GM10847 (cell line): ENCODE measurements around the gene KIAA0930.

Experiments used
- POLR2A ChIP-seq: IDR thresholded peaks from 2 replicates; pipeline ENCODE4 v1.6.1; 2011; ENCODE audit not compliant: insufficient read length; ENCODE audit errors: extremely low read depth

Gene KIAA0930

GRCh38 chr22:45240810-45241631 is at the start of gene KIAA0930:
KIAA0930 (minus strand) TSS chr22:45240894; CDS start chr22:45240703, 191 bp downstream.
- no peak for TF ChIP-seq POLR2A

GRCh38 chr22:45286854-45287551 is 46.3 kb upstream of the KIAA0930 start:
- no peak for TF ChIP-seq POLR2A

GRCh38 chr22:45285263-45286058 is 44.8 kb upstream of the KIAA0930 start:
- no peak for TF ChIP-seq POLR2A

- no peak for TF ChIP-seq POLR2A
Observed at GRCh38 chr22:45284705-45285262, 44.1 kb upstream of the KIAA0930 start, which contains the start of gene UPK3A. UPK3A (plus strand) TSS chr22:45284949; CDS start chr22:45285014, 65 bp downstream.

GRCh38 chr22:45281010-45281409 is 40.3 kb upstream of the KIAA0930 start:
- no peak for TF ChIP-seq POLR2A

GRCh38 chr22:45280587-45280980 is 39.9 kb upstream of the KIAA0930 start:
- TF ChIP-seq POLR2A: no peak

GRCh38 chr22:45278125-45278524 is 37.4 kb upstream of the KIAA0930 start:
- TF ChIP-seq POLR2A: no peak

- TF ChIP-seq POLR2A: no peak
Observed at GRCh38 chr22:45276507-45277105, 35.9 kb upstream of the KIAA0930 start.

GRCh38 chr22:45273452-45274075 is 32.9 kb upstream of the KIAA0930 start:
- TF ChIP-seq POLR2A: no peak

GRCh38 chr22:45272498-45272897 is 31.8 kb upstream of the KIAA0930 start:
- no peak for TF ChIP-seq POLR2A

GRCh38 chr22:45271667-45272201 is 31.0 kb upstream of the KIAA0930 start:
- no peak for TF ChIP-seq POLR2A

GRCh38 chr22:45270095-45271020 is 29.7 kb upstream of the KIAA0930 start:
- no peak for TF ChIP-seq POLR2A

GRCh38 chr22:45268958-45269844 is 28.5 kb upstream of the KIAA0930 start:
- no peak for TF ChIP-seq POLR2A
